Measurements from ENCODE around the gene URGCP. TPM values are rescaled to one million over a fixed set of nuclear protein-coding genes. Genes with fewer than 3 reads are reported as not detected.

Gene URGCP
- total RNA-seq, 2 donors from 2014 or later: 23.2 to 23.8 TPM

- H3K27ac Mint-ChIP-seq: peak overlapping the region; percentile 91
- H3K27me3 Mint-ChIP-seq (ENCODE audit: insufficient read depth): peaks cover 8% of the 10 kb centered on the region
- peak overlapping the region; percentile 88 for H3K4me3 Mint-ChIP-seq
- peaks cover 11% of the 10 kb centered on the region for H3K9me3 ChIP-seq (ENCODE audit: control insufficient read depth, low read length)
- H3K27me3 ChIP-seq (ENCODE audit: control insufficient read depth, insufficient read depth, low read length, poor library complexity, severe bottlenecking): no peaks in the 10 kb centered on the region
- no peak overlapping the region for H3K27ac ChIP-seq (ENCODE audit: low read depth, low read length)
- peak overlapping the region; percentile 50 for H3K9ac ChIP-seq (ENCODE audit: extremely low read depth, low read length, poor library complexity, severe bottlenecking)
- DNase-seq: no peak
- peaks cover 4% of the 10 kb centered on the region for H3K4me1 ChIP-seq (ENCODE audit: control insufficient read depth, insufficient read depth, low read length)
- 4% methylated on average over 5 to 6 of the region's 6 CpGs for WGBS, 2 experiments (ENCODE audit: insufficient coverage in 1 of 2, insufficient read length in 1 of 2)
- peaks cover 22% of the 10 kb centered on the region for H3K36me3 ChIP-seq (ENCODE audit: control insufficient read depth, insufficient read depth, low read length)
- no peak for TF ChIP-seq CTCF (conservative IDR thresholded peaks at IDR 0.05)
- peaks cover 9% of the 10 kb centered on the region for H3K9me3 Mint-ChIP-seq
- H3K4me3 ChIP-seq (ENCODE audit: low read length): peak overlapping the region; percentile 82
- peaks cover 13% of the 10 kb centered on the region for H3K4me1 Mint-ChIP-seq
- H3K36me3 Mint-ChIP-seq (ENCODE audit: low read depth): peaks cover 22% of the 10 kb centered on the region
Measured at GRCh38 chr7:43868681-43869005, 37.8 kb downstream of the URGCP start.

- Mint-ChIP-seq H3K27ac (no peak overlapping the region), H3K27me3 (ENCODE audit: insufficient read depth) (peaks cover 8% of the 10 kb centered on the region), H3K36me3 (ENCODE audit: low read depth) (peaks cover 22% of the 10 kb centered on the region), H3K4me1 (peaks cover 16% of the 10 kb centered on the region), H3K4me3 (peak overlapping the region; percentile 88), H3K9me3 (peaks cover 9% of the 10 kb centered on the region)
- Histone ChIP-seq H3K27ac (ENCODE audit: low read depth, low read length) (no peak overlapping the region), H3K9me3 (ENCODE audit: control insufficient read depth, low read length) (peaks cover 11% of the 10 kb centered on the region), H3K4me3 (ENCODE audit: low read length) (peak overlapping the region; percentile 82), H3K36me3 (ENCODE audit: control insufficient read depth, insufficient read depth, low read length) (peaks cover 22% of the 10 kb centered on the region), H3K27me3 (ENCODE audit: control insufficient read depth, insufficient read depth, low read length, poor library complexity, severe bottlenecking) (no peaks in the 10 kb centered on the region), H3K4me1 (ENCODE audit: control insufficient read depth, insufficient read depth, low read length) (peaks cover 4% of the 10 kb centered on the region), H3K9ac (ENCODE audit: extremely low read depth, low read length, poor library complexity, severe bottlenecking) (no peak overlapping the region)
- no peak for DNase-seq
- TF ChIP-seq CTCF (conservative IDR thresholded peaks at IDR 0.05): no peak
- 86% methylated on average over 7 of the region's 7 CpGs for WGBS, 2 experiments (ENCODE audit: insufficient coverage in 1 of 2, insufficient read length in 1 of 2)
Measured at GRCh38 chr7:43868181-43868580, 38.2 kb downstream of the URGCP start.

- Histone ChIP-seq H3K36me3 (ENCODE audit: control insufficient read depth, insufficient read depth, low read length) (peaks cover 22% of the 10 kb centered on the region), H3K27me3 (ENCODE audit: control insufficient read depth, insufficient read depth, low read length, poor library complexity, severe bottlenecking) (no peaks in the 10 kb centered on the region), H3K27ac (ENCODE audit: low read depth, low read length) (no peak overlapping the region), H3K9me3 (ENCODE audit: control insufficient read depth, low read length) (peaks cover 12% of the 10 kb centered on the region), H3K4me3 (ENCODE audit: low read length) (no peak overlapping the region), H3K9ac (ENCODE audit: extremely low read depth, low read length, poor library complexity, severe bottlenecking) (no peak overlapping the region), H3K4me1 (ENCODE audit: control insufficient read depth, insufficient read depth, low read length) (peaks cover 7% of the 10 kb centered on the region)
- Mint-ChIP-seq H3K4me3 (no peak overlapping the region), H3K4me1 (peaks cover 21% of the 10 kb centered on the region), H3K27me3 (ENCODE audit: insufficient read depth) (peaks cover 4% of the 10 kb centered on the region), H3K36me3 (ENCODE audit: low read depth) (peaks cover 22% of the 10 kb centered on the region), H3K9me3 (peaks cover 9% of the 10 kb centered on the region), H3K27ac (no peak overlapping the region)
- 96 to 100% methylated on average over 3 of the region's 3 CpGs for WGBS, 2 experiments (ENCODE audit: insufficient coverage in 1 of 2, insufficient read length in 1 of 2)
- no peak for TF ChIP-seq CTCF (conservative IDR thresholded peaks at IDR 0.05)
- no peak for DNase-seq
Measured at GRCh38 chr7:43865277-43865676, 41.1 kb downstream of the URGCP start.
